HEK293 (cell line): Measurements from ENCODE around the gene SHISA6.

Source experiments
- CTCF ChIP-seq: fragments of 450-650 bp; formaldehyde crosslinking; IDR thresholded peaks from 2 replicates; pipeline ENCODE4 v1.5.1; 2016; ENCODE audit warnings: missing biosample characterization, missing genetic modification characterization
- MZF1 ChIP-seq: fragments of 450-650 bp; formaldehyde crosslinking; IDR thresholded peaks from 2 replicates; pipeline ENCODE4 v1.5.1; 2017; ENCODE audit warnings: missing biosample characterization, missing genetic modification characterization, borderline replicate concordance
- SETDB1 ChIP-seq: IDR thresholded peaks from one replicate; pipeline ENCODE4 v1.6.1; 2017; ENCODE audit warnings: mild to moderate bottlenecking, low read length, moderate library complexity, mixed read lengths; ENCODE audit not compliant: insufficient read length
- ZBTB10 ChIP-seq: fragments of 450-650 bp; formaldehyde crosslinking; IDR thresholded peaks from 2 replicates; pipeline ENCODE4 v1.5.1; 2016; ENCODE audit warnings: missing biosample characterization, missing genetic modification characterization
- ZNF585B ChIP-seq: fragments of 450-650 bp; formaldehyde crosslinking; IDR thresholded peaks from 2 replicates; pipeline ENCODE4 v1.5.1; 2016; ENCODE audit warnings: missing biosample characterization, missing genetic modification characterization
- TF ChIP-seq, protein P1 (sequence below): fragments of 450-650 bp; formaldehyde crosslinking; IDR thresholded peaks from 2 replicates; pipeline ENCODE4 v1.5.1; 2016; ENCODE audit warnings: missing biosample characterization, missing genetic modification characterization, low read depth
- TF ChIP-seq, protein P2 (sequence below): fragments of 450-650 bp; formaldehyde crosslinking; IDR thresholded peaks from 2 replicates; pipeline ENCODE4 v1.5.1; 2017; ENCODE audit warnings: missing biosample characterization, missing genetic modification characterization

- TF ChIP-seq SETDB1 (no peak), CTCF (no peak), MZF1 (no peak), ZNF585B (tag by site-specific recombination) (no peak), ZBTB10 (tag by site-specific recombination) (no peak)
- TF ChIP-seq, protein P1, sequence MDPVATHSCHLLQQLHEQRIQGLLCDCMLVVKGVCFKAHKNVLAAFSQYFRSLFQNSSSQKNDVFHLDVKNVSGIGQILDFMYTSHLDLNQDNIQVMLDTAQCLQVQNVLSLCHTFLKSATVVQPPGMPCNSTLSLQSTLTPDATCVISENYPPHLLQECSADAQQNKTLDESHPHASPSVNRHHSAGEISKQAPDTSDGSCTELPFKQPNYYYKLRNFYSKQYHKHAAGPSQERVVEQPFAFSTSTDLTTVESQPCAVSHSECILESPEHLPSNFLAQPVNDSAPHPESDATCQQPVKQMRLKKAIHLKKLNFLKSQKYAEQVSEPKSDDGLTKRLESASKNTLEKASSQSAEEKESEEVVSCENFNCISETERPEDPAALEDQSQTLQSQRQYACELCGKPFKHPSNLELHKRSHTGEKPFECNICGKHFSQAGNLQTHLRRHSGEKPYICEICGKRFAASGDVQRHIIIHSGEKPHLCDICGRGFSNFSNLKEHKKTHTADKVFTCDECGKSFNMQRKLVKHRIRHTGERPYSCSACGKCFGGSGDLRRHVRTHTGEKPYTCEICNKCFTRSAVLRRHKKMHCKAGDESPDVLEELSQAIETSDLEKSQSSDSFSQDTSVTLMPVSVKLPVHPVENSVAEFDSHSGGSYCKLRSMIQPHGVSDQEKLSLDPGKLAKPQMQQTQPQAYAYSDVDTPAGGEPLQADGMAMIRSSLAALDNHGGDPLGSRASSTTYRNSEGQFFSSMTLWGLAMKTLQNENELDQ, result no peak
- TF ChIP-seq, protein P2, sequence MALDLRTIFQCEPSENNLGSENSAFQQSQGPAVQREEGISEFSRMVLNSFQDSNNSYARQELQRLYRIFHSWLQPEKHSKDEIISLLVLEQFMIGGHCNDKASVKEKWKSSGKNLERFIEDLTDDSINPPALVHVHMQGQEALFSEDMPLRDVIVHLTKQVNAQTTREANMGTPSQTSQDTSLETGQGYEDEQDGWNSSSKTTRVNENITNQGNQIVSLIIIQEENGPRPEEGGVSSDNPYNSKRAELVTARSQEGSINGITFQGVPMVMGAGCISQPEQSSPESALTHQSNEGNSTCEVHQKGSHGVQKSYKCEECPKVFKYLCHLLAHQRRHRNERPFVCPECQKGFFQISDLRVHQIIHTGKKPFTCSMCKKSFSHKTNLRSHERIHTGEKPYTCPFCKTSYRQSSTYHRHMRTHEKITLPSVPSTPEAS (tag by site-specific recombination), result no peak
Observed at GRCh38 chr17:11238705-11239104, 2.3 kb upstream of the SHISA6 start.
